HG03095 (cell line): ENCODE data around the gene ANO9.

Source experiments
- ATAC-seq: cut with Tn5 transposase; IDR thresholded peaks from one replicate; pipeline ENCODE4 v1.9.1; 2021; ENCODE audit warnings: moderate library complexity; ENCODE audit not compliant: unreplicated experiment

Gene ANO9

GRCh38 chr11:372809-373715 lies 68.7 kb downstream of the ANO9 start:
- no peak for ATAC-seq

- ATAC-seq: no peak
Measured at GRCh38 chr11:371716-372590, 69.9 kb downstream of the ANO9 start.

- ATAC-seq: no peak
Measured at GRCh38 chr11:371051-371450, 70.8 kb downstream of the ANO9 start.

GRCh38 chr11:370070-370941 lies 71.5 kb downstream of the ANO9 start:
- ATAC-seq: no peak

- no peak for ATAC-seq
Measured at GRCh38 chr11:369336-370018, 72.3 kb downstream of the ANO9 start, which contains the start of gene B4GALNT4. B4GALNT4 (plus strand) TSS chr11:369499; CDS start chr11:369804, 305 bp downstream.

DNA sequence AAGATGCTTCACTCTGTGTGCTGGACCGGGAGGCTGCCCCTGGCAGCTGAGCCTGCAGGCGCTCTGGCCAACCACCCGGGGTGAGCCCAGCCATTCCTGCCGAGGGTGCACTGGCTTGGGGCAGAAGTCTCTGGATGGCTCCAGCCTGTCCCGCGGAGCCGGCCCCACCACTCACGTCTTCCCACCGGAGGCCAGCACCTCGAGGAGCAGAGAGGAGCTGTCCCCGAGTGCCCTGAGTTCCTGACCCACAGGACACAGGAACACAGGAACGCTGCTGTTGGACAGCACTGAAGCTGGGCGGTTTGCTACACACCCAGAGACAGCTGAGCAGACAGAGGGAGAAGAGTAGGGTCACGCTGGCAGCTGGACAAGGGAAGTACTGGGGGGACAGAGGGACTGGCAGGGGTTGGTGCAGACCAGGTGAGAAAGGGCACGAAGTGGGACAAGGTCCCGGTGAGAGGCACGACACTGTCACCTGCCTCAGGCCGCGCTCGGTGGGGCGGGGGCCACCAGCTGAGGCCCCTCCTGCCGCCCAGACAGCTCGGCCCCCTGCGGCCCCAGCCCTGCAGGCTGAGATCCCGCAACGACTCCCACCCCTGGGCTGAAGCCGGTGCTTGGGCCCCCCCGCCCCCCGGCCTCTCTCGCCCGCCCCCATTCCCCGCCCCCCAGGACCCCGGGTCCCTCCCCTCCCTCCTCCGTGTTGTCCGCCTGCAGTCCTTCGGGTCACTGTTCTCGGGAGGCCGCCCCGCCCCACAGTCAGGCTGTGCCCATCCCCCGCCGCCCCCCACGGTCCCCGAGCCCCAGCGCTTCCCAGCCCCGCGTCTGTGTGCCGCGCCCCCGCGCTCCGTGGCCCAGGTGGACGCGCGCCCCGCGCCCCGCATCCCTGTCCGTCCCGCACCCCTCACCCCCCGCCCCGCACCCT lies 73.1 kb downstream of the ANO9 start:
- ATAC-seq: no peak

- ATAC-seq: no peak
Measured at GRCh38 chr11:367956-368413, 73.8 kb downstream of the ANO9 start.
